HG03025 (cell line): ENCODE measurements around the gene TSHZ2.
"Not testable (repeated sequence)": the region's sequence is repeated elsewhere in the genome, so short reads cannot be mapped to it uniquely, and the experiment has no call there.

Experiments used
- ATAC-seq: cut with Tn5 transposase; IDR thresholded peaks from one replicate; pipeline ENCODE4 v1.9.1; 2021; ENCODE audit warnings: mild to moderate bottlenecking, moderate library complexity; ENCODE audit not compliant: unreplicated experiment, low FRiP score

Gene TSHZ2

DNA sequence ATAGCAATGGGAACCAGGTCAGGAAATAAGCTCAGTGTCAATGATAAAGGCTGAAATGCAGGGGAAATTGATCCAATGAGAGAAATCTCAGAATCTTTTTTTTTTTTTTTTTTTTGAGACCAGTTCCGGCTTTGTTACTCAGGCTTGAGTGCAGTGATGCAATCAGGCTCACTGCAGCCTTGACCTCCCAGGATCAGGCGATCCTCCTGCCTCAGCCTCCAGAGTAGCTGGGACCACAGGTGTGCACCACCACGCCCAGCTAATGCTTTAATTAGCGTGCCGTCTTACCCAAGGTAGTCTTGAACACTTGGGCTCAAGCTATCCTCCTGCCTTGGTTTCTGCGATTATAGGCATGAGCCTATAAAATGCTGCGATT is 325.0 kb downstream of the TSHZ2 start:
- no peak for ATAC-seq

DNA sequence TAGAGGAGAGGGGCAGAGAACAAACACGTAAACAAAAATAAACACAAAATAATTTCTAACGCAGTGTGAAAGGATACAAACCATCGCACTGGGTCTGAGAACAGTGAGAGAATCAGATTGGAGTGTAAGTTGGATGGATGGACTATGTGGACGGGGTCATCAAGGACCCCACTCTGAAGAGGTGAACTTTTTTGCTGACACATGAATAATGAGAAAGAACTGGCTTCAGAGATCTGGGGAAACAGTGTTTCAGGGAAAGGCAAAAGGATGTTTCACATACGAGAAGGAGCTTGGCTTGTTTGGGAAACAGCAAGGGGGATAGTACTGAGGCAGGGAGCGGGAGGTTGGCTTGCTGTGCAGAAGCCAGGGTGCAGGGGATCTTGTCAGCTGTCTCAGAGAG is 326.1 kb downstream of the TSHZ2 start:
- ATAC-seq = no peak

GRCh38 chr20:53298911-53299310 is 326.8 kb downstream of the TSHZ2 start:
- no peak for ATAC-seq

DNA sequence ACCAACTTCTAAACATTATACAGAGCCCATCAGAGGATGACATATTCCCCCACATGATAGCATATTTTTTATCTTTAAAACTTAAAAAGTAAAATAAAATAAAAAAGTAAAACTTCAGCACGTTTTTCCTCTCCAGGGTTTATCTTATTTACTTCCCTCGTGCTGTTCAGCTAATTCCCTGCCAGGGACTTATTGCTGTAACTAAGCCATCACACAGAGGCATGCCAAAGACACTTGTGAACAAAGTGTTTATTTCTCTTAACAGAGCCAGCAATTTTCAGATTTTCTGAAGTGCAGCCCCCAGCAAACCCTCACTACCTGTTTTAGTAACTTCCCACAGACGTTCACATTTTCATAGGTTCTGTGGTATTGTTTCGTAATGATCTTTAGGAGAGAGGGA is 327.7 kb downstream of the TSHZ2 start:
- ATAC-seq = no peak

DNA sequence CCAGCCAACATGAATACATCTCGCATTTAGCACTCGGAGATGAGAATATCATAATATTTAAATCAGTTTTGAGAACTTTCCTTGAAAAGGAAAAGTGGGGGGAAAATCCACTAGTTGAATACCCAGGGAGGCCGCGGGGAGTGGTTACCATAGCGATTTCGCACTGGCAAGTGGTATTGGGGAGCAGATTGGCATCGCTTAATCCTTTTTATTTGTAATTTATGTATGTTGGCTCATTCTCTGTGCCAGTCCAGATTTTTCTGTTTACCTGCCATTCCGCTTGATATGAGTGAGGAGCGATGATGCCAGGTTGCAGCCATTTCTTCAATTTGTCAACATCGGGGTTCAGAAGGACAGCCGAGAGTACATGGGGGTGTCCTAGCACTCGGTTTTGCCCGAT is 329.7 kb downstream of the TSHZ2 start:
- no peak for ATAC-seq

DNA sequence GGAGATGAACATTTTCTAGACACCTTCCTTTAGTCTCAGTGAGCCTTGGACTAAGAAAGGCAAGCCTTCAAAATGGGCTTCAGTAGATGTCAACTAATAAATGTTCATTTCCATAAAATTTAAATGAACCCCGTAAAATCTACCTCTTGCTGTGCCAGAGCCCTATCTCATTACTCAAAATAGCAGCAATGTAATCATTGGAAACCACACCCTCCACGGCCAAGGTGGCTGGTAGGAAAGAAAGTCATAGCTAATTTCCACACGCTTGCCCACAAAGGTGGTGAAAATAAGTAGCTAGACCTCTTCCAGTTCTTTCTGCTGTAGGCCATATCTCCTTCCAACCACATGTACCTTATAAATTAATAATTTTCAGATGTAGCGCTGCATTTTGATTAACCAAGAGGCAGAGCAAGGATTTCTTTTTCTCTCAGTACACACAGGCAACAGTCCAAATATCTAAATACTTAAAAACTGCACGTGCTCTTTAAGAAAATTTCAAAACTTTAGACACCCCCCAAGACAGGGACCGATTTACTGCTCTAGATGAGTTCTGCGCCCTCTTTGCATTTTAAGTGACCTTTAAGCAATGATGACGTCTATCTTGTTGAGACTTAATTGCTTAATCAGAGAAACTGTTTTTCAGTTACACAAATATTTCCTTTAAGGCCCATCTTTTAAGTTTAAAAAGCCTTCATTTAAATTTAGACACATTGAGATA is 330.7 kb downstream of the TSHZ2 start:
- ATAC-seq = no peak

GRCh38 chr20:53303413-53303760 is 331.2 kb downstream of the TSHZ2 start:
- no peak for ATAC-seq

- ATAC-seq = no peak
Measured at GRCh38 chr20:53304146-53304545, 332.0 kb downstream of the TSHZ2 start.

DNA sequence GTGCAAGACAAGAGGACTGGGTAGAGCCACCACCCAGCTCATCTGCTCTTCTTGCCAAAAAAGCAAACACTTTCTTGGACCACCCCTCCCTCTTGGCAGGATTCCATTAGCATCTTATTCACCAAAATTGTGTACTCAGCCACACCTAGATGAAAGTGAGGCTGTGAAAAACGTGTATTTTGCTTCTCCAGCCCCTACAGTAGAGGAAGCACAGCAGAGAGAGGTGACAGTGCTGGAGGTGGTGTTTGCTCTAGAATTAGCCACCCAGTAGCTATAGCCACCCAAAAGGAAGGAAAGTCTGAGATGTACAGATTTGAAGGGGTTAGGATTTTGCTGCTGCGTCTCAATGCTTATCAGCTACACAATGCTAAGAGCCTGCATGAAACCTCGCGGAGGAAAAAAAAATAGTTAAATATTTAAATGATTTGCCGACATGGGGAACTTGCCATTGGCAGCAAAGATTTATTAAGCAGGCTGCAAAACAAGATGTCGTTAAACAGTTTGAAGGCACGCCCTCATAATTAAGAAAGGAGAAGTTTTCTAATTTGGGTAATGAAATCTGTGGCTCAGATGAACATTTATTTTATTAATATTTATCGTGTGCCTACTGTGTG is 334.1 kb downstream of the TSHZ2 start:
- no peak for ATAC-seq

GRCh38 chr20:53307964-53308597 is 335.9 kb downstream of the TSHZ2 start:
- ATAC-seq = no peak

- no peak for ATAC-seq
Measured at GRCh38 chr20:53309515-53309914, 337.4 kb downstream of the TSHZ2 start.

DNA sequence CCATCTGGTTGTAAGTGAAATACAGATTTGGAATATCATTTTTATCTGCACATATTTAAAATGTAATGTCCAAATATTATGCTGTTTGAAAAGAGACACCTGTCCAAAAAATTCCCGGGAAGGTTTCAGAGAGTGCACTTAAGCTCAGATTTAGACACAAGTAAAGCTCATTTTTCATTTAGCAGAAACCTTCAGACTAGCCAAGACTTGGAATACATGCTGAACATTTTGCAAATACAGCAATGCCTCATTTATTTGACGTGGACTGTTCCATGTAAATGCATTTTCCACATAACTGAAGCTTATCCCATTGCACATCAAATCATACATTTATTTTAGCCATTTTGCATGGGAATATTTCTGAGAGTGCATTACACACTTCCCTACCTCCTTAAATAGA is 340.8 kb downstream of the TSHZ2 start:
- no peak for ATAC-seq

DNA sequence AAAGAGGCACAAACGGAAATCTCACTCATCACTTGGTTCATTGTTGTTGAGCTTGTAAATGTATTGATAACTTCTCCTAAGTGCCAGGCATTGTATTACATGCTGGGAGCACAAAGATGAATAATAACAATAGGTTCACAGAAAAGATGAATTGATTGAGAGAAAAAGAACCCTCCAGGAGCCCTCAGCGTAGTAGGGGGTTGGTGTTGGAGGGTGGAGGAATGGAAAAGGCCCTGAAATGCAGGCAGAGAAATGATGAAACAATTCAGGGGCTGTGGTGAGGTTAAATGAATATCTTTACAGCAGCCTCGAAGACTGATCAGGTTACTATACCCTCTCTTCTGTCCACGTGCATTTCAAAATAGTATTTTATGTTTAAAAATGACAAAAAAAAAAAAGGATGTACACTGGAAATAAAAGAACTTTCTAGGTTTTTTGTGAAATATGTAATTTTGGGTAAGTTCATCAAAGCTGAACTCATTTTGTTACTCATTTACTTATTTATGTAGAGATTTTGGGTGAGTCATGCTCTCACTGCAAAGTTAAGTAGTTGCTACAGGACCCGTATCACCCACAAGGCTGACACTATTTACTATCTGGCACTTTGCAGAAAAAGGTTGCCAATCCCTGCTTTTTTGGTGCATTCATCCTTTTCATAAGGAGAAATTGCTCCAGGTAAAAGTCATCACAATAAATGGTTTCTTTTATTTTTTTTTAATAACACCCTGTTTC is 344.2 kb downstream of the TSHZ2 start:
- ATAC-seq = no peak

- no peak for ATAC-seq
Measured at GRCh38 chr20:53319200-53319599, 347.0 kb downstream of the TSHZ2 start.

GRCh38 chr20:53319716-53320115 is 347.6 kb downstream of the TSHZ2 start:
- ATAC-seq = no peak

GRCh38 chr20:53320701-53321100 is 348.5 kb downstream of the TSHZ2 start:
- ATAC-seq = no peak

- no peak for ATAC-seq
Measured at GRCh38 chr20:53321596-53321995, 349.4 kb downstream of the TSHZ2 start.

GRCh38 chr20:53322651-53323050 is 350.5 kb downstream of the TSHZ2 start:
- no peak for ATAC-seq

GRCh38 chr20:53323460-53323859 is 351.3 kb downstream of the TSHZ2 start:
- ATAC-seq = not testable (repeated sequence)

DNA sequence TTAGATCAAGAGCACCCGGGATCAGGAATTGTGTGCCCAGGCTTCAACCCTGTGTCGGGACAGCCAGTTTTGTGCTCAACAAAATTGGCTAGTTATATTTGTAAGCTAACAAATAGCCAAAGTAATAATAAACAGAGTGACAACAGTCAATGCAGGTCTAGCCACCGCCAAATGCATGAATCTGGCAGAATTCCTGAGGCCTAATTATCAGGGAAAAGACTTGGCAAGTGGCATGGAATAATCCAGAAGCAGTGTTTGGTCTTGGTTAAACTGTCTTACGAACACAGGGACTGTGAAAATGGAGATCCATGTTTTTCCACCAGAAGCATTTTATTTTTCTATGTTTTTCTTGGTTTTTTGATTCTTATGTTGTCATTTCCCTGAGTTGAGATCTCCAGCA is 352.7 kb downstream of the TSHZ2 start:
- no peak for ATAC-seq

GRCh38 chr20:53328961-53329360 is 356.8 kb downstream of the TSHZ2 start:
- ATAC-seq = no peak
